GM19023 (cell line): ENCODE results near the gene MAD1L1.

Experiments used
- ATAC-seq: cut with Tn5 transposase; IDR thresholded peaks from one replicate; pipeline ENCODE4 v1.9.1; 2021; ENCODE audit warnings: mild to moderate bottlenecking, moderate library complexity; ENCODE audit not compliant: unreplicated experiment

Gene MAD1L1

GRCh38 chr7:1964211-1964912, 268.4 kb downstream of the MAD1L1 start:
- ATAC-seq = no peak

GRCh38 chr7:1963575-1963974, 269.2 kb downstream of the MAD1L1 start:
- no peak for ATAC-seq

DNA sequence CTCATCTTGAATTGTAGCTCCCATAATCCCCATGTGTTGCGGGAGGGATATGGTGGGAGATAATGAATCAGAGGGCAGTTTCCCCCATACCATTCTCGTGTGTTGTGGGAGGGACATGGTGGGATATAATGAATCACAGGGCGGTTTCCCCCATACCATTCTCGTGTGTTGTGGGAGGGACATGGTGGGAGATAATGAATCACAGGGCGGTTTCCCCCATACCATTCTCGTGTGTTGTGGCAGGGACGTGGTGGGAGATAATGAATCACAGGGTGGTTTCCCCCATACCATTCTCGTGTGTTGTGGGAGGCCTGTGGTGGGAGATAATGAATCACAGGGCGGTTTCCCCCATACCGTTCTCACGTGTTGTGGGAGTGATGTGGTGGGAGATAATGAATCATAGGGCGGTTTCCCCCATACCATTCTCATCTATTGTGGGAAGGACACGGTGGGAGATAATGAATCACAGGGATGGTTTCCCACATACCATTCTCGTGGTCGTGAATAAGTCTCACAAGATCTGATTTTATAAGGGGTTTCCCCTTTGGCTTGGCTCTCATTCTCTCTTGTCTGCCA, 271.0 kb downstream of the MAD1L1 start:
- no peak for ATAC-seq

GRCh38 chr7:1959305-1959704, 273.4 kb downstream of the MAD1L1 start:
- no peak for ATAC-seq

DNA sequence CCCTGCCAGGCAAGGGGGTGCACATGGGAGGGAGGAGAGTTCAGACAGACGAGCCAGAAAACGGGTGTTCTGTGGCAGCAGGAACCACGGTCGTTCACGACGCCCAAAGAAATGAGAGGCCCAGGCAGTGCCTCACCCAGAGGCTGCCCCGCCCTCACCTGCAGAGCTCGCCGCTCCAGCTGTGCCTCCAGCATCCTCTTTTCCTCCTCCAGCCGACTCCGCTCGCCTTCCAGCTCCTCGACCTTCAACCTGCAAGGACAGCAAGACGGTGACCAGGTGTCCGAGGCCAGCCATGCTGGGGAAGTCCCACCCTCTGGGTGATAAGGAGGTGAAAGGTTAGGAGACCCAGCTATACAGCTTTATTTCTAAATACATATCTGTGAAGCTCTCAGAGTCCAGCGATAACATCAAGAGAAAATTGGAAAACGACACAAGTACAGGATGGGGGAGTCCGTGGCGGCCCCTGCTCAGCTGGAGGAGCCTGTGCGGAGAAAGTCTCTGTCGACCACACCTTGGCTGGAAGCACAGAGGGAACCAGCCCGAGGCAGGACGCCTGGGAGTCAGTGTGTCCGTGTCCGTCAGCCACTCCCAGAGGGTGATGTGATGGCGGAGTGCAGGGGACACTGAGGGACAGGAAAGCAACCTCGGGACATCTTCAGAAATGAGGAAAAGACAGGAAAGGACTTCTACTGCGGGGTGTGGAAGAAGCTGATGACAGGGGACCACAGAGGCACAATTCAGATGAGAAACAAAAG, 275.1 kb downstream of the MAD1L1 start:
- no peak for ATAC-seq

- ATAC-seq = no peak
Measured at GRCh38 chr7:1956611-1957470, 275.9 kb downstream of the MAD1L1 start.

GRCh38 chr7:1956141-1956540, 276.6 kb downstream of the MAD1L1 start:
- ATAC-seq = no peak

DNA sequence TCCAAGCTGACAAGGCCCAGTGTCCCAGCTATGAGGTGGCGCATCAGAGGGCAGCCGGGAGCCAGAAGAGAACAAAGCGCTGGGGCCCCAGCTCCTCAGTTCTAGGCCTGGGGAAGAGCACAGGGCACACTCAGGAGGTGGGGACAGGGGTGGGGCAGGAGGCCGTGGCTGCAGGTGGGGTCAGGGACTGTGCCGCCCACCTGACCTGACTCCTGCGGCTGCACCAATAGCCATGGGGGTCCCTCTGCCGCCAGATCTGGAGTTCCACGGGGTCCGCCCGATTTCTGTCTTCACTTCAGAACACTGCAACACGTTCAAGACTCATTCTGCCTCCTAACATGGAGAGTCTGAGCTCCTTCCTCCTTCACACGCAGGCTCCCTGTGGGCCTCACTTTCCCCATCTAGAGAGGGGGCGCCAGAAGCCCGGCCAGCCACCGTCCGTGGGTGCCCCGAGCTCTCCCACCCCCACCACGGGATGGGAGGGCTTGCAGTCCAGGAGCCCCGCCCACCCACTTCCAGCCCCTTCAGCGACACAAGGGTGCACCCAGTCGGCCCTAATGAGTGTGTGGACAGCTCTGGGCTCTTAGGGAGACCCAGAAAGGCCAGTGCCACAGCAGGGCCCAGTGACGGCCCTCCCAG, 278.3 kb downstream of the MAD1L1 start:
- ATAC-seq = no peak

GRCh38 chr7:1953199-1954190, 279.2 kb downstream of the MAD1L1 start:
- no peak for ATAC-seq

GRCh38 chr7:1952781-1953180, 280.0 kb downstream of the MAD1L1 start:
- ATAC-seq = no peak

- no peak for ATAC-seq
Measured at GRCh38 chr7:1952169-1952760, 280.5 kb downstream of the MAD1L1 start.

DNA sequence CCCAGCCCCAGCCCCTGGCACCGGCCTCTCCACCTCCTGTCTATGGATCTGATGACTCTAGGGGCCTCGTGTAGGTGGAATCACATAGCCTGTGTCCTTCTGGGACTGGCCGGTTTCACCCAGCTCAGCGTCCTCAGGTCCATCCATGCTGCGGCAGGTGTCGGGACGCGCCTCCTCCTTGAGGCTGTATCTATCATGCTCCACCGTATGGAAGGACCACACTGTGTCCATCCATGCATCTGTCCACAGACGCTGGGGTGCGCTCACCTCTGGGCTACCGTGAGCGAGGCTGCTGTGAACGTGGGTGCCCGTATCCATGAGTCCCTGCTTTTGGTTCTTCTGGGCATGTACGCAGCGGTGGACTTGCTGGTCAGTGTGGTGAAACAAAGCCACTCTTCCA, 281.1 kb downstream of the MAD1L1 start:
- no peak for ATAC-seq

DNA sequence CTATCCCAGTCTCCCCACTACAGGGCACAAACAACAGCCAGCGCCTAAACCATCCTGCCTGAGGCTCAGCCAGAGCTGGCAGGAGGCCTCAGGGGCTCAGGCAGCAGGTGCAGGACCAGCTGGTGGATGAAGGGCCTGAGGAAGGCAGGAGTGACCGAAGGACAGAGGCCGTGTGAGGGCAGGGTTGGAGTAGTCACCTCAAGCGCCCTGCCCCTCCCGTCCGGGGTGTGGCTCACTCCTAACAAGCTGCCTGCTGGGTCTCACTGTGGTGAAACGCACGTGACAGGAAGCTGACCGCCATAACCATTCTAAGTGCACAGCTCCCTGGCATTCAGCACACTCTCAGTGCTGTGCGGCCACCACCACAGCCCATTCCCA, 281.6 kb downstream of the MAD1L1 start:
- no peak for ATAC-seq

GRCh38 chr7:1950452-1951158, 282.1 kb downstream of the MAD1L1 start:
- ATAC-seq = no peak

DNA sequence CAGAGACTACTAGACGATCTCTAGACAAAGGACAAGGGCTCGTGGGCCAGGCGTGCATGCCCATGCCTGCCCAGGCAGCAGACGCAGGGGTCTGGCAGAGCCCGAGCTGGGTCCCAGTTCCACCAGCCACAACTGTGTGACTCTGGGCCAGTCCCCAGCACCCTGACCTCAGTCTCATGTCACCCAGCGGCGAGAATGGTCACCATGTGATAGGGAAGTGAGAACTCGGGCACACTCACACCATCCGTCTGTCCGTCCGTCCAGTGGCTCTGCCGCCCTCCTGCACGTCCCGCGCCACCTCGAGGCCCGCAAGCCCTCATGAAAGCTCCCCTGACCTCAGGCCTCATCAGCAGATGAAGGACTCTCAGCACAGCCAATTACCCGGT, 282.7 kb downstream of the MAD1L1 start:
- ATAC-seq = no peak

DNA sequence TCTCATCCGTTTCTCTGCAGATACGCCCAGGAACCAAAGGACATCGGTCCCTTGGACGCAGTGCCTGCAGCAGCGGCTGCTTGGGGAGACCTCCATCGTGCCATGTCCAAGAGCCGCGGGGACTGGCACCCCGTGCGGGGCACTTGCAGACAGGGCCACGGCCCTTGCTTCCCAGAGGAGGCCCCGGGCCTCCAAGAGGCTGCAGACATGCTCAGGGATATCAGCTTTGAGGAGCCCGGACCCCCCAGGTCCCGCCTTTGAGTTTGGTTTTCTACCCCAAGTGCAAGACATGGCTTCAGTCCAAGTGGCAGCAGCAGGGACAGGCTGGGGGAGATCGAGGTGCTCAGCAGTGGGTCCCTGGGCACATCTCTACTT, 283.1 kb downstream of the MAD1L1 start:
- no peak for ATAC-seq

DNA sequence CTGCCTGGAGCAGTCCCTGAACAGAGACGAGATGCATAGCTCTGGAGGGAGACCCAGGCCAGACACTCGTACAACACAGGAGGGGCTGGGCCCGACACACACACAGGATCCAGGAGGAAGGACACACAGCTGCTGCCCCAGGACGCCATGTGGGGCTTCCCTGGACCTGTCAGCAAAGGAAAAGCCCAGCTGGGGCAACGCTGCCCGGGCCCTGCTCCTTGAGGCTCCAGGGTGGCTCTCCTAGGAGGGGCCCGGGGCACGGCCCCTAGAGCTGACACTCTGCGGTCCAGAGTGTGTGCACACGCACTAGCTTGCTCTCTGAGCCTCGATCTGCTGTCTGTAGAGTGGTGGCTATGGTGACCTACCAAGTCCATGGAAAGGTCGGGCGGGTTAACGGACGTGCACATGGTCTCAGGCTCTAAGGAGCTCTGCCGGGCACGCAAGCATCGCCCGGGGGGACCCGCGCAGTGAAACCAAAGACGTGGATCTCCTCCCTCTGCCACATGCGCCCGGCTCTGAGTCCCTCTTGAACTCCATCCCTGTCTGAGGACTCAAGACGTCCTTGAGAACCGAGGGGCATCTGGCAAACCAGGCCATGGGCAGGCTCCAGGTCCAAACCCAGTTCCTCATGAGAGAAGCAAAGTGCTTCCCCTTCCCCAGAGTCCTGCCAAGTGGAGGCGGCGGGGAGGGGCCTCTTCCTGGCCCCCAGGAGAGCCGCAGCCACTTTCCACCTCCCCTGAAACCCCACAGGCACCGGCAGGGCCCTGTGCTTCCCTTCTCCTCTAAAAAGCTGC, 283.7 kb downstream of the MAD1L1 start:
- no peak for ATAC-seq

- no peak for ATAC-seq
Measured at GRCh38 chr7:1948301-1948796, 284.4 kb downstream of the MAD1L1 start.
